ENCODE data around the gene MUC16.
A peak's percentile ranks its signal among the peaks of the same experiment; 100 is the strongest.
"Not testable (repeated sequence)": the region's sequence is repeated elsewhere in the genome, so short reads cannot be mapped to it uniquely, and the experiment has no call there.

MUC16 gene

GRCh38 chr19:9054765-9055164 lies 44.6 kb upstream of the MUC16 start:
- ChIA-PET CTCF (interaction anchor here (0.6 to 0.7 kb wide), 2 partner anchors 11 to 18 kb away, joined by 3 read pairs; no protein-coding TSS in a partner anchor), POLR2A (interaction anchor here (0.6 kb wide), 1 partner anchor 362 kb away, joined by 3 read pairs; no protein-coding TSS in a partner anchor)
- Histone ChIP-seq H3K27ac (ENCODE audit: extremely low read depth, low read depth, low read length) (no peak overlapping the region), H3K4me3 (ENCODE audit: low read depth, low read length) (no peak overlapping the region), H3K9me3 (ENCODE audit: control insufficient read depth, insufficient read depth, low read depth, low read length) (no peaks in the 10 kb centered on the region), H3K36me3 (ENCODE audit: control insufficient read depth in 2 of 2, insufficient read depth in 1 of 2, low read length in 2 of 2) (no peaks in the 10 kb centered on the region), H3K4me1 (ENCODE audit: control insufficient read depth, insufficient read depth, low read length) (no peaks in the 10 kb centered on the region)
- peak; percentile 53; the same call in 1 of the 2 replicates for TF ChIP-seq EGR2 (tag by site-specific recombination; IDR thresholded peaks at IDR 0.05; ENCODE audit: low read depth)
- TF ChIP-seq WT1 (tag by site-specific recombination; IDR thresholded peaks at IDR 0.05) = peak; percentile 76
- TF ChIP-seq ZFHX2 (tag by site-specific recombination; conservative IDR thresholded peaks at IDR 0.05) = 0 out of 2 replicates have a peak, but pooled peaks have one; percentile 9
- TF ChIP-seq, protein P1, sequence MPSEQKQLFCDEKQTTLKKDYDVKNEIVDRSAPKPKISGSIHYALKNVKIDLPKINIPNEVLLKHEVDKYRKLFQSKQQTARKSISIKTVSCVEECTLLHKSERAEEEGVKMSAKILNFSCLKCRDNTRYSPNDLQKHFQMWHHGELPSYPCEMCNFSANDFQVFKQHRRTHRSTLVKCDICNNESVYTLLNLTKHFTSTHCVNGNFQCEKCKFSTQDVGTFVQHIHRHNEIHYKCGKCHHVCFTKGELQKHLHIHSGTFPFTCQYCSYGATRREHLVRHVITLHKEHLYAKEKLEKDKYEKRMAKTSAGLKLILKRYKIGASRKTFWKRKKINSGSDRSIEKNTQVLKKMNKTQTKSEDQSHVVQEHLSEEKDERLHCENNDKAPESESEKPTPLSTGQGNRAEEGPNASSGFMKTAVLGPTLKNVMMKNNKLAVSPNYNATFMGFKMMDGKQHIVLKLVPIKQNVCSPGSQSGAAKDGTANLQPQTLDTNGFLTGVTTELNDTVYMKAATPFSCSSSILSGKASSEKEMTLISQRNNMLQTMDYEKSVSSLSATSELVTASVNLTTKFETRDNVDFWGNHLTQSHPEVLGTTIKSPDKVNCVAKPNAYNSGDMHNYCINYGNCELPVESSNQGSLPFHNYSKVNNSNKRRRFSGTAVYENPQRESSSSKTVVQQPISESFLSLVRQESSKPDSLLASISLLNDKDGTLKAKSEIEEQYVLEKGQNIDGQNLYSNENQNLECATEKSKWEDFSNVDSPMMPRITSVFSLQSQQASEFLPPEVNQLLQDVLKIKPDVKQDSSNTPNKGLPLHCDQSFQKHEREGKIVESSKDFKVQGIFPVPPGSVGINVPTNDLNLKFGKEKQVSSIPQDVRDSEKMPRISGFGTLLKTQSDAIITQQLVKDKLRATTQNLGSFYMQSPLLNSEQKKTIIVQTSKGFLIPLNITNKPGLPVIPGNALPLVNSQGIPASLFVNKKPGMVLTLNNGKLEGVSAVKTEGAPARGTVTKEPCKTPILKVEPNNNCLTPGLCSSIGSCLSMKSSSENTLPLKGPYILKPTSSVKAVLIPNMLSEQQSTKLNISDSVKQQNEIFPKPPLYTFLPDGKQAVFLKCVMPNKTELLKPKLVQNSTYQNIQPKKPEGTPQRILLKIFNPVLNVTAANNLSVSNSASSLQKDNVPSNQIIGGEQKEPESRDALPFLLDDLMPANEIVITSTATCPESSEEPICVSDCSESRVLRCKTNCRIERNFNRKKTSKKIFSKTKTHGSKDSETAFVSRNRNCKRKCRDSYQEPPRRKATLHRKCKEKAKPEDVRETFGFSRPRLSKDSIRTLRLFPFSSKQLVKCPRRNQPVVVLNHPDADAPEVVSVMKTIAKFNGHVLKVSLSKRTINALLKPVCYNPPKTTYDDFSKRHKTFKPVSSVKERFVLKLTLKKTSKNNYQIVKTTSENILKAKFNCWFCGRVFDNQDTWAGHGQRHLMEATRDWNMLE (tag by site-specific recombination; conservative IDR thresholded peaks at IDR 0.05; ENCODE audit: low read depth) = no peak
- TF ChIP-seq KLF16 (tag by site-specific recombination; IDR thresholded peaks at IDR 0.05) = no peak
- TF ChIP-seq ZSCAN30 (tag by site-specific recombination; IDR thresholded peaks at IDR 0.05) = no peak
- TF ChIP-seq ZNF701 (tag by site-specific recombination; IDR thresholded peaks at IDR 0.05) = no peak
- TF ChIP-seq SP3 (tag by site-specific recombination; IDR thresholded peaks at IDR 0.05) = no peak
- no peak for TF ChIP-seq ZNF558 (tag by site-specific recombination; IDR thresholded peaks at IDR 0.05)
- no peak for TF ChIP-seq ZNF335 (tag by site-specific recombination; conservative IDR thresholded peaks at IDR 0.05)
- peak; percentile 99 for TF ChIP-seq ZIC2 (tag by site-specific recombination; IDR thresholded peaks at IDR 0.05)
- peak; percentile 49; the same call in 1 of the 2 replicates for TF ChIP-seq KLF17 (tag by site-specific recombination; IDR thresholded peaks at IDR 0.05)
- no peak for TF ChIP-seq ZNF514 (tag by site-specific recombination; IDR thresholded peaks at IDR 0.05)

GRCh38 chr19:9054207-9054606 lies 44.0 kb upstream of the MUC16 start:
- CTCF ChIA-PET = interaction anchor here (0.7 kb wide), 1 partner anchor 12 kb away, joined by 3 read pairs; no protein-coding TSS in a partner anchor
- TF ChIP-seq ZNF169 (tag by site-specific recombination; IDR thresholded peaks at IDR 0.05) = no peak
- TF ChIP-seq ZNF658 (tag by site-specific recombination; IDR thresholded peaks at IDR 0.05) = no peak
- TF ChIP-seq ZNF645 (tag by site-specific recombination; IDR thresholded peaks at IDR 0.05) = no peak
- TF ChIP-seq ZNF292 (tag by site-specific recombination; IDR thresholded peaks at IDR 0.05; ENCODE audit: borderline replicate concordance, low read depth) = no peak
- TF ChIP-seq, protein P2, sequence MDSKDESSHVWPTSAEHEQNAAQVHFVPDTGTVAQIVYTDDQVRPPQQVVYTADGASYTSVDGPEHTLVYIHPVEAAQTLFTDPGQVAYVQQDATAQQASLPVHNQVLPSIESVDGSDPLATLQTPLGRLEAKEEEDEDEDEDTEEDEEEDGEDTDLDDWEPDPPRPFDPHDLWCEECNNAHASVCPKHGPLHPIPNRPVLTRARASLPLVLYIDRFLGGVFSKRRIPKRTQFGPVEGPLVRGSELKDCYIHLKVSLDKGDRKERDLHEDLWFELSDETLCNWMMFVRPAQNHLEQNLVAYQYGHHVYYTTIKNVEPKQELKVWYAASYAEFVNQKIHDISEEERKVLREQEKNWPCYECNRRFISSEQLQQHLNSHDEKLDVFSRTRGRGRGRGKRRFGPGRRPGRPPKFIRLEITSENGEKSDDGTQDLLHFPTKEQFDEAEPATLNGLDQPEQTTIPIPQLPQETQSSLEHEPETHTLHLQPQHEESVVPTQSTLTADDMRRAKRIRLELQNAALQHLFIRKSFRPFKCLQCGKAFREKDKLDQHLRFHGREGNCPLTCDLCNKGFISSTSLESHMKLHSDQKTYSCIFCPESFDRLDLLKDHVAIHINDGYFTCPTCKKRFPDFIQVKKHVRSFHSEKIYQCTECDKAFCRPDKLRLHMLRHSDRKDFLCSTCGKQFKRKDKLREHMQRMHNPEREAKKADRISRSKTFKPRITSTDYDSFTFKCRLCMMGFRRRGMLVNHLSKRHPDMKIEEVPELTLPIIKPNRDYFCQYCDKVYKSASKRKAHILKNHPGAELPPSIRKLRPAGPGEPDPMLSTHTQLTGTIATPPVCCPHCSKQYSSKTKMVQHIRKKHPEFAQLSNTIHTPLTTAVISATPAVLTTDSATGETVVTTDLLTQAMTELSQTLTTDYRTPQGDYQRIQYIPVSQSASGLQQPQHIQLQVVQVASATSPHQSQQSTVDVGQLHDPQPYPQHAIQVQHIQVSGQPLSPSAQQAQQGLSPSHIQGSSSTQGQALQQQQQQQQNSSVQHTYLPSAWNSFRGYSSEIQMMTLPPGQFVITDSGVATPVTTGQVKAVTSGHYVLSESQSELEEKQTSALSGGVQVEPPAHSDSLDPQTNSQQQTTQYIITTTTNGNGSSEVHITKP (tag by site-specific recombination; IDR thresholded peaks at IDR 0.05) = 0 out of 2 replicates have a peak, but pooled peaks have one; percentile 23
- TF ChIP-seq ZNF777 (tag by site-specific recombination; IDR thresholded peaks at IDR 0.05; ENCODE audit: borderline replicate concordance) = no peak
- no peak for TF ChIP-seq ZNF138 (tag by site-specific recombination; IDR thresholded peaks at IDR 0.05; ENCODE audit: borderline replicate concordance)
- no peaks in the 10 kb centered on the region for H3K4me1 ChIP-seq (ENCODE audit: control insufficient read depth, insufficient read depth, low read length)
- no peak overlapping the region for H3K4me3 ChIP-seq (ENCODE audit: low read depth, low read length)
- no peaks in the 10 kb centered on the region for H3K36me3 ChIP-seq (ENCODE audit: control insufficient read depth in 2 of 2, insufficient read depth in 1 of 2, low read length in 2 of 2)
- H3K9me3 ChIP-seq (ENCODE audit: control insufficient read depth, insufficient read depth, low read depth, low read length) = no peaks in the 10 kb centered on the region
- no peak overlapping the region for H3K27ac ChIP-seq (ENCODE audit: extremely low read depth, low read depth, low read length)
- POLR2A ChIA-PET = interaction anchor here (0.6 kb wide), 1 partner anchor 361 kb away, joined by 3 read pairs; no protein-coding TSS in a partner anchor

DNA sequence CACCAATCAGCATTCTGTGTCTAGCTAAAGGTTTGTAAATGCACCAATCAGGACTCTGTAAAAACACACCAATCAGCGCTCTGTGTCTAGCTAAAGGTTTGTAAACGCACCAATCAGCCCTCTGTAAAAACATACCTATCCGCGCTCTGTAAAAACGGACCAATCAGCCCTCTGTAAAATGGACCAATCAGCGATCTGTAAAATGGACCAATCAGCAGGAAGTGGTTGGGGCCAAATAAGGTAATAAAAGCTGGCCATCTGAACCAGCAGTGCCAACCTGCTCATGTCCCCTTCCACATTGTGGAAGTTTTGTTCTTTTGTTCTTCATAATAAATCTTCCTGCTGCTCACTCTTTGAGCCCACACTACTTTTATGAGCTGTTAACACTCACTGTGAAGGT lies 43.5 kb upstream of the MUC16 start:
- H3K4me1 ChIP-seq (ENCODE audit: control insufficient read depth, insufficient read depth, low read length); H3K27ac ChIP-seq (ENCODE audit: extremely low read depth, low read depth, low read length); H3K36me3 ChIP-seq (ENCODE audit: control insufficient read depth in 2 of 2, insufficient read depth in 1 of 2, low read length in 2 of 2); H3K4me3 ChIP-seq (ENCODE audit: low read depth, low read length); H3K9me3 ChIP-seq (ENCODE audit: control insufficient read depth, insufficient read depth, low read depth, low read length); POLR2A ChIA-PET: not testable (repeated sequence)
- CTCF ChIA-PET = interaction anchor here (0.6 to 1.0 kb wide), 2 partner anchors 68 to 352 kb away, joined by 3 to 4 read pairs; no protein-coding TSS in a partner anchor

All from HEK293 (cell line).